NT2/D1 (cell line): Measurements from ENCODE around the gene DAPK1.

ENCODE experiments used
- DNase-seq: peaks from one replicate; pipeline ENCODE4 v3.0.0-alpha.2; 2011; ENCODE audit warnings: low read depth, low spot score
- H3K27me3 ChIP-seq: 2 replicates; pipeline ENCODE4 v1.6.0; 2011; ENCODE audit warnings: mild to moderate bottlenecking; ENCODE audit not compliant: insufficient read length, insufficient read depth
- H3K36me3 ChIP-seq: 2 replicates; pipeline ENCODE4 v1.6.1; 2011; ENCODE audit warnings: mild to moderate bottlenecking, low read length, mixed read lengths; ENCODE audit not compliant: insufficient read depth, insufficient read length
- H3K4me1 ChIP-seq: 2 replicates; pipeline ENCODE4 v1.5.1; 2011; ENCODE audit not compliant: insufficient read depth, insufficient read length
- H3K4me3 ChIP-seq: 2 replicates; pipeline ENCODE4 v1.5.1; 2011; ENCODE audit warnings: low read depth; ENCODE audit not compliant: insufficient read length
- H3K9ac ChIP-seq: 2 replicates; pipeline ENCODE4 v1.6.0; 2011; ENCODE audit warnings: low read depth; ENCODE audit not compliant: insufficient read length
- H3K9me3 ChIP-seq: 2 replicates; pipeline ENCODE4 v1.5.1; 2011; ENCODE audit warnings: mild to moderate bottlenecking, low read length; ENCODE audit not compliant: insufficient read depth
- SUZ12 ChIP-seq: IDR thresholded peaks from 2 replicates; pipeline ENCODE4 v1.6.1; 2011; ENCODE audit not compliant: insufficient read length, insufficient read depth; ENCODE audit errors: extremely low read depth
- YY1 ChIP-seq: IDR thresholded peaks from 2 replicates; pipeline ENCODE4 v1.6.1; 2011; ENCODE audit not compliant: insufficient read length, insufficient read depth
- ZNF274 ChIP-seq: IDR thresholded peaks from 2 replicates; pipeline ENCODE4 v1.6.1; 2011; ENCODE audit warnings: mild to moderate bottlenecking, low read depth, low read length

Gene DAPK1

GRCh38 chr9:87651431-87651830, 153.8 kb downstream of the DAPK1 start:
- peaks cover 67% of the 10 kb centered on the region for H3K36me3 ChIP-seq
- TF ChIP-seq SUZ12 (no peak), YY1 (no peak), ZNF274 (no peak)

GRCh38 chr9:87653941-87654340, 156.3 kb downstream of the DAPK1 start:
- DNase-seq = no peak
- Histone ChIP-seq H3K36me3 (peaks cover 55% of the 10 kb centered on the region), H3K9ac (no peak overlapping the region), H3K4me1 (peaks cover 10% of the 10 kb centered on the region), H3K27me3 (no peaks in the 10 kb centered on the region), H3K9me3 (no peaks in the 10 kb centered on the region), H3K4me3 (no peak overlapping the region)
- TF ChIP-seq YY1 = no peak
- no peak for TF ChIP-seq SUZ12
- TF ChIP-seq ZNF274 = no peak

More at GRCh38 chr9:87651431-87651830, 153.8 kb downstream of the DAPK1 start:
- Histone ChIP-seq H3K4me3 (no peak overlapping the region), H3K27me3 (no peaks in the 10 kb centered on the region), H3K4me1 (peaks cover 4% of the 10 kb centered on the region), H3K9ac (no peak overlapping the region), H3K9me3 (no peaks in the 10 kb centered on the region)
- DNase-seq = no peak

GRCh38 chr9:87655731-87656130, 158.1 kb downstream of the DAPK1 start:
- peaks cover 10% of the 10 kb centered on the region for H3K4me1 ChIP-seq
- H3K4me3 ChIP-seq = no peak overlapping the region
- no peak overlapping the region for H3K9ac ChIP-seq
- H3K27me3 ChIP-seq = no peaks in the 10 kb centered on the region
- no peak for DNase-seq
- H3K9me3 ChIP-seq = no peaks in the 10 kb centered on the region
- TF ChIP-seq ZNF274 (no peak), YY1 (no peak), SUZ12 (no peak)
- peaks cover 56% of the 10 kb centered on the region for H3K36me3 ChIP-seq

- DNase-seq = no peak
- Histone ChIP-seq H3K9ac (no peak overlapping the region), H3K9me3 (no peaks in the 10 kb centered on the region), H3K27me3 (no peaks in the 10 kb centered on the region), H3K4me1 (peaks cover 10% of the 10 kb centered on the region), H3K4me3 (no peak overlapping the region), H3K36me3 (peaks cover 49% of the 10 kb centered on the region)
- no peak for TF ChIP-seq SUZ12
- TF ChIP-seq YY1 = no peak
- no peak for TF ChIP-seq ZNF274
These were observed 158.8 kb downstream of the DAPK1 start for GRCh38 chr9:87656485-87656884.

- no peak for DNase-seq
- H3K9ac ChIP-seq = no peak overlapping the region
- no peaks in the 10 kb centered on the region for H3K27me3 ChIP-seq
- no peaks in the 10 kb centered on the region for H3K9me3 ChIP-seq
- H3K4me3 ChIP-seq = no peak overlapping the region
- peaks cover 10% of the 10 kb centered on the region for H3K4me1 ChIP-seq
- TF ChIP-seq ZNF274 (no peak), YY1 (no peak), SUZ12 (no peak)
- H3K36me3 ChIP-seq = peaks cover 47% of the 10 kb centered on the region
These were observed 159.5 kb downstream of the DAPK1 start for GRCh38 chr9:87657190-87657589.

- H3K27me3 ChIP-seq = no peaks in the 10 kb centered on the region
These were observed 160.2 kb downstream of the DAPK1 start for GRCh38 chr9:87657893-87658292.

GRCh38 chr9:87658511-87658910, 160.8 kb downstream of the DAPK1 start:
- Histone ChIP-seq H3K36me3 (peaks cover 48% of the 10 kb centered on the region), H3K9ac (no peak overlapping the region), H3K9me3 (no peaks in the 10 kb centered on the region), H3K27me3 (no peaks in the 10 kb centered on the region), H3K4me1 (peaks cover 14% of the 10 kb centered on the region), H3K4me3 (no peak overlapping the region)
- DNase-seq = no peak
- TF ChIP-seq SUZ12 (no peak), YY1 (no peak), ZNF274 (no peak)

More at GRCh38 chr9:87657893-87658292, 160.2 kb downstream of the DAPK1 start:
- no peak for TF ChIP-seq SUZ12
- no peak for TF ChIP-seq ZNF274
- no peak for TF ChIP-seq YY1
- H3K36me3 ChIP-seq = peaks cover 47% of the 10 kb centered on the region
- peaks cover 10% of the 10 kb centered on the region for H3K4me1 ChIP-seq
- no peak for DNase-seq
- H3K9me3 ChIP-seq = no peaks in the 10 kb centered on the region
- no peak overlapping the region for H3K4me3 ChIP-seq
- no peak overlapping the region for H3K9ac ChIP-seq
